Measurements from ENCODE around the gene RGS14.

DNA sequence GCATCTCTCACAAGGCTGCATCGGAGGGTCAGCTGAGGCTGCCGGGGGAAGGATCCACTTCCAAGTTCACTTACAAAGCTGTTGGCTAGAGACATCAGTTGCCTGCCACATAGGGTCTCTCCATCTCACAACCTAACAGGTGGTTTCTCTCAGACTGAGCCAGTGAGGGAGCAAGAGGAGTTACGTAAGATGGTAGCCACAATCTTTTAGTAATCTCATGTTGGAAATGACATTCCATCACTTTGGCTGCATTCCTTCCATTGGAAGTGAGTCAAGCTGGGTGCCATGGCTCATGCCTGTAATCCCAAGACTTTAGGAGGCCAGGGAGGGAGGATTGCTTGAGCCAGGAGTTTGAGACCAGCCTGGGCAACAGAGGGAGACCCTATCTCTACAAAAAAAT is 61.3 kb downstream of the RGS14 start:
- TF ChIP-seq EZH2phosphoT487 (IDR thresholded peaks at IDR 0.05; ENCODE audit: borderline replicate concordance), result no peak
- TF ChIP-seq, protein P1, sequence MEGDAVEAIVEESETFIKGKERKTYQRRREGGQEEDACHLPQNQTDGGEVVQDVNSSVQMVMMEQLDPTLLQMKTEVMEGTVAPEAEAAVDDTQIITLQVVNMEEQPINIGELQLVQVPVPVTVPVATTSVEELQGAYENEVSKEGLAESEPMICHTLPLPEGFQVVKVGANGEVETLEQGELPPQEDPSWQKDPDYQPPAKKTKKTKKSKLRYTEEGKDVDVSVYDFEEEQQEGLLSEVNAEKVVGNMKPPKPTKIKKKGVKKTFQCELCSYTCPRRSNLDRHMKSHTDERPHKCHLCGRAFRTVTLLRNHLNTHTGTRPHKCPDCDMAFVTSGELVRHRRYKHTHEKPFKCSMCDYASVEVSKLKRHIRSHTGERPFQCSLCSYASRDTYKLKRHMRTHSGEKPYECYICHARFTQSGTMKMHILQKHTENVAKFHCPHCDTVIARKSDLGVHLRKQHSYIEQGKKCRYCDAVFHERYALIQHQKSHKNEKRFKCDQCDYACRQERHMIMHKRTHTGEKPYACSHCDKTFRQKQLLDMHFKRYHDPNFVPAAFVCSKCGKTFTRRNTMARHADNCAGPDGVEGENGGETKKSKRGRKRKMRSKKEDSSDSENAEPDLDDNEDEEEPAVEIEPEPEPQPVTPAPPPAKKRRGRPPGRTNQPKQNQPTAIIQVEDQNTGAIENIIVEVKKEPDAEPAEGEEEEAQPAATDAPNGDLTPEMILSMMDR (IDR thresholded peaks at IDR 0.05 in 2 of 3, conservative IDR thresholded peaks at IDR 0.05 in 1 of 3; ENCODE audit: borderline replicate concordance in 1 of 3, insufficient read depth in 1 of 3, low read depth in 2 of 3, low read length in 2 of 3), result no peak
- TF ChIP-seq TCF7L2 (IDR thresholded peaks at IDR 0.05; ENCODE audit: borderline replicate concordance, extremely low read depth, insufficient read depth, insufficient read length), result no peak
- TF ChIP-seq POLR2A (IDR thresholded peaks at IDR 0.05; ENCODE audit: borderline replicate concordance, extremely low read depth, insufficient read depth, insufficient read length), result no peak
- no peak for TF ChIP-seq SIN3A (IDR thresholded peaks at IDR 0.05; ENCODE audit: low read depth)
- no peak for TF ChIP-seq CEBPB (IDR thresholded peaks at IDR 0.05; ENCODE audit: low read depth)
- TF ChIP-seq POLR2AphosphoS5 (IDR thresholded peaks at IDR 0.05; ENCODE audit: low read depth, low read length), result no peak
- TF ChIP-seq, protein P2, sequence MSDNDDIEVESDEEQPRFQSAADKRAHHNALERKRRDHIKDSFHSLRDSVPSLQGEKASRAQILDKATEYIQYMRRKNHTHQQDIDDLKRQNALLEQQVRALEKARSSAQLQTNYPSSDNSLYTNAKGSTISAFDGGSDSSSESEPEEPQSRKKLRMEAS (IDR thresholded peaks at IDR 0.05), result no peak
- TF ChIP-seq, protein P3, sequence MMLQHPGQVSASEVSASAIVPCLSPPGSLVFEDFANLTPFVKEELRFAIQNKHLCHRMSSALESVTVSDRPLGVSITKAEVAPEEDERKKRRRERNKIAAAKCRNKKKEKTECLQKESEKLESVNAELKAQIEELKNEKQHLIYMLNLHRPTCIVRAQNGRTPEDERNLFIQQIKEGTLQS (IDR thresholded peaks at IDR 0.05), result no peak
- no peak for TF ChIP-seq ZNF274 (IDR thresholded peaks at IDR 0.05; ENCODE audit: low read depth, low read length)
- TF ChIP-seq, protein P4, sequence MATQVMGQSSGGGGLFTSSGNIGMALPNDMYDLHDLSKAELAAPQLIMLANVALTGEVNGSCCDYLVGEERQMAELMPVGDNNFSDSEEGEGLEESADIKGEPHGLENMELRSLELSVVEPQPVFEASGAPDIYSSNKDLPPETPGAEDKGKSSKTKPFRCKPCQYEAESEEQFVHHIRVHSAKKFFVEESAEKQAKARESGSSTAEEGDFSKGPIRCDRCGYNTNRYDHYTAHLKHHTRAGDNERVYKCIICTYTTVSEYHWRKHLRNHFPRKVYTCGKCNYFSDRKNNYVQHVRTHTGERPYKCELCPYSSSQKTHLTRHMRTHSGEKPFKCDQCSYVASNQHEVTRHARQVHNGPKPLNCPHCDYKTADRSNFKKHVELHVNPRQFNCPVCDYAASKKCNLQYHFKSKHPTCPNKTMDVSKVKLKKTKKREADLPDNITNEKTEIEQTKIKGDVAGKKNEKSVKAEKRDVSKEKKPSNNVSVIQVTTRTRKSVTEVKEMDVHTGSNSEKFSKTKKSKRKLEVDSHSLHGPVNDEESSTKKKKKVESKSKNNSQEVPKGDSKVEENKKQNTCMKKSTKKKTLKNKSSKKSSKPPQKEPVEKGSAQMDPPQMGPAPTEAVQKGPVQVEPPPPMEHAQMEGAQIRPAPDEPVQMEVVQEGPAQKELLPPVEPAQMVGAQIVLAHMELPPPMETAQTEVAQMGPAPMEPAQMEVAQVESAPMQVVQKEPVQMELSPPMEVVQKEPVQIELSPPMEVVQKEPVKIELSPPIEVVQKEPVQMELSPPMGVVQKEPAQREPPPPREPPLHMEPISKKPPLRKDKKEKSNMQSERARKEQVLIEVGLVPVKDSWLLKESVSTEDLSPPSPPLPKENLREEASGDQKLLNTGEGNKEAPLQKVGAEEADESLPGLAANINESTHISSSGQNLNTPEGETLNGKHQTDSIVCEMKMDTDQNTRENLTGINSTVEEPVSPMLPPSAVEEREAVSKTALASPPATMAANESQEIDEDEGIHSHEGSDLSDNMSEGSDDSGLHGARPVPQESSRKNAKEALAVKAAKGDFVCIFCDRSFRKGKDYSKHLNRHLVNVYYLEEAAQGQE (IDR thresholded peaks at IDR 0.05; ENCODE audit: low read depth), result no peak
- no peak for TF ChIP-seq ELF1 (IDR thresholded peaks at IDR 0.05; ENCODE audit: borderline replicate concordance, low read depth)
- no peak for TF ChIP-seq RAD21 (IDR thresholded peaks at IDR 0.05; ENCODE audit: low read depth)
- TF ChIP-seq YY1 (IDR thresholded peaks at IDR 0.05; ENCODE audit: extremely low read depth, insufficient replicate concordance, low read depth, low read length), result no peak

Measured in HCT116 (cell line).